ENCODE measurements around the gene LCE3B.

GRCh38 chr1:152565115-152565514 lies 48.5 kb upstream of the LCE3B start:
- no peak for TF ChIP-seq CTCF (IDR thresholded peaks at IDR 0.05)
- no peak for TF ChIP-seq POLR2A (IDR thresholded peaks at IDR 0.05)
